Endothelial cell (in vitro differentiated cells): ENCODE measurements around the gene FXN. TPM values are rescaled to one million over a fixed set of nuclear protein-coding genes. Genes with fewer than 3 reads are reported as not detected.

Experiments
- DNase-seq: peaks from one replicate; pipeline ENCODE4 v3.0.0; 2021; ENCODE audit warnings: low spot score
- H3K27ac Mint-ChIP-seq: one replicate; pipeline ENCODE4 v1.8.0; 2021; ENCODE audit warnings: mixed read lengths, inconsistent platforms; ENCODE audit not compliant: unreplicated experiment
- H3K27me3 Mint-ChIP-seq: one replicate; pipeline ENCODE4 v1.8.0; 2021; ENCODE audit warnings: mild to moderate bottlenecking, moderate library complexity, mixed read lengths, inconsistent platforms; ENCODE audit not compliant: unreplicated experiment
- H3K36me3 Mint-ChIP-seq: one replicate; pipeline ENCODE4 v1.8.0; 2021; ENCODE audit warnings: mild to moderate bottlenecking, low read depth, mixed read lengths, inconsistent platforms; ENCODE audit not compliant: unreplicated experiment
- H3K4me1 Mint-ChIP-seq: one replicate; pipeline ENCODE4 v1.8.0; 2021; ENCODE audit warnings: mild to moderate bottlenecking, mixed read lengths, inconsistent platforms; ENCODE audit not compliant: unreplicated experiment
- H3K4me3 Mint-ChIP-seq: one replicate; pipeline ENCODE4 v1.8.0; 2021; ENCODE audit warnings: mild to moderate bottlenecking, mixed read lengths, inconsistent platforms; ENCODE audit not compliant: unreplicated experiment
- H3K9me3 Mint-ChIP-seq: one replicate; pipeline ENCODE4 v1.8.0; 2021; ENCODE audit warnings: mixed read lengths, inconsistent platforms; ENCODE audit not compliant: unreplicated experiment
- CTCF ChIP-seq: fragments of 200-600 bp; sonication (generic); IDR thresholded peaks from one replicate; pipeline ENCODE4 v1.5.0; 2021; ENCODE audit warnings: antibody characterized with exemption; ENCODE audit not compliant: unreplicated experiment
- total RNA-seq: library from RNA; stranded (reverse); fragmentation: NEBNext Ultra II Directional; extraction: Animal tissue kit (Norgen Biotek cat#: 25700); gene quantifications from one replicate; pipeline ENCODE4 v1.2.1, GENCODE V29; 2021; ENCODE audit not compliant: unreplicated experiment

Gene FXN
- total RNA-seq, 1 donor from 2014 or later, result 14.4 TPM

- peaks cover 17% of the 10 kb centered on the region for H3K36me3 Mint-ChIP-seq
- peak; percentile 0 for DNase-seq
- H3K4me3 Mint-ChIP-seq, result no peak overlapping the region
- peak overlapping the region; percentile 82 for H3K27ac Mint-ChIP-seq
- H3K27me3 Mint-ChIP-seq, result peaks cover 2% of the 10 kb centered on the region
- no peak for TF ChIP-seq CTCF
- H3K9me3 Mint-ChIP-seq, result peaks cover 4% of the 10 kb centered on the region
- peaks cover 60% of the 10 kb centered on the region for H3K4me1 Mint-ChIP-seq
Measured at GRCh38 chr9:69147041-69147834, 111.7 kb downstream of the FXN start.

GRCh38 chr9:69149321-69149807, 113.8 kb downstream of the FXN start:
- Mint-ChIP-seq H3K27ac (peak overlapping the region; percentile 90), H3K27me3 (peaks cover 3% of the 10 kb centered on the region), H3K4me3 (no peak overlapping the region), H3K36me3 (peaks cover 21% of the 10 kb centered on the region), H3K4me1 (peaks cover 49% of the 10 kb centered on the region), H3K9me3 (peaks cover 4% of the 10 kb centered on the region)
- no peak for TF ChIP-seq CTCF
- peak; percentile 37 for DNase-seq

Other genes starting within 250 kb of the FXN start
- gene PRKACG, start 21.6 kb upstream of the FXN start, total RNA-seq, result not detected
- 198 TPM for gene TJP2, start 138.5 kb downstream of the FXN start, total RNA-seq